HCT116 (cell line): Measurements from ENCODE around the gene CNOT2.

Experiments used
- CEBPB ChIP-seq: IDR thresholded peaks from 2 replicates; pipeline ENCODE4 v1.6.1; 2012; ENCODE audit warnings: low read depth
- CTCF ChIP-seq, 3 experiments: fragments of 200-600 bp in 1 of 3; sonication (generic) in 1 of 3; IDR thresholded peaks in 2 of 3; conservative IDR thresholded peaks in 1 of 3; 2 replicates each; pipeline ENCODE4 v1.5.1; 2012 to 2017; ENCODE audit warnings: low read depth in 2 of 3, low read length in 2 of 3, antibody characterized with exemption in 1 of 3, borderline replicate concordance in 1 of 3, control low read depth in 1 of 3, mild to moderate bottlenecking in 1 of 3, mixed read lengths in 1 of 3, mixed run types in 1 of 3, moderate library complexity in 1 of 3; ENCODE audit not compliant: insufficient read depth in 1 of 3
- EZH2 ChIP-seq: fragments of 200-600 bp; sonication (generic); IDR thresholded peaks from 2 replicates; pipeline ENCODE4 v1.6.1; 2017; ENCODE audit warnings: antibody characterized with exemption, mixed run types
- EZH2phosphoT487 ChIP-seq: fragments of 200-600 bp; IDR thresholded peaks from 2 replicates; pipeline ENCODE4 v1.6.1; 2018; ENCODE audit warnings: antibody characterized with exemption, borderline replicate concordance
- JUND ChIP-seq: IDR thresholded peaks from 2 replicates; pipeline ENCODE4 v1.6.1; 2012
- POLR2A ChIP-seq: IDR thresholded peaks from 2 replicates; pipeline ENCODE4 v1.7.0; 2011; ENCODE audit warnings: borderline replicate concordance; ENCODE audit not compliant: insufficient read depth, insufficient read length; ENCODE audit errors: extremely low read depth
- POLR2AphosphoS5 ChIP-seq: IDR thresholded peaks from 2 replicates; pipeline ENCODE4 v1.6.1; 2011; ENCODE audit warnings: mild to moderate bottlenecking, low read depth, low read length, moderate library complexity
- RAD21 ChIP-seq: IDR thresholded peaks from 2 replicates; pipeline ENCODE4 v1.6.1; 2012; ENCODE audit warnings: low read depth, mild to moderate bottlenecking
- REST ChIP-seq: IDR thresholded peaks from 2 replicates; pipeline ENCODE4 v1.6.1; 2012; ENCODE audit warnings: low read depth
- SIN3A ChIP-seq: IDR thresholded peaks from 2 replicates; pipeline ENCODE4 v1.6.1; 2012; ENCODE audit warnings: low read depth
- SP1 ChIP-seq: IDR thresholded peaks from 2 replicates; pipeline ENCODE4 v1.6.1; 2012; ENCODE audit warnings: low read depth
- TCF7L2 ChIP-seq: IDR thresholded peaks from 2 replicates; pipeline ENCODE4 v1.7.0; 2011; ENCODE audit warnings: borderline replicate concordance, inconsistent platforms; ENCODE audit not compliant: insufficient read depth, insufficient read length; ENCODE audit errors: extremely low read depth
- YY1 ChIP-seq: IDR thresholded peaks from 2 replicates; pipeline ENCODE4 v1.6.1; 2011; ENCODE audit warnings: low read length, low read depth, moderate library complexity, mild to moderate bottlenecking; ENCODE audit not compliant: insufficient replicate concordance; ENCODE audit errors: extremely low read depth
- ZNF274 ChIP-seq: fragments of 200-500 bp; sonication (Bioruptor generic); IDR thresholded peaks from 2 replicates; pipeline ENCODE4 v1.6.1; 2014; ENCODE audit warnings: mild to moderate bottlenecking, low read depth, low read length, inconsistent platforms

DNA sequence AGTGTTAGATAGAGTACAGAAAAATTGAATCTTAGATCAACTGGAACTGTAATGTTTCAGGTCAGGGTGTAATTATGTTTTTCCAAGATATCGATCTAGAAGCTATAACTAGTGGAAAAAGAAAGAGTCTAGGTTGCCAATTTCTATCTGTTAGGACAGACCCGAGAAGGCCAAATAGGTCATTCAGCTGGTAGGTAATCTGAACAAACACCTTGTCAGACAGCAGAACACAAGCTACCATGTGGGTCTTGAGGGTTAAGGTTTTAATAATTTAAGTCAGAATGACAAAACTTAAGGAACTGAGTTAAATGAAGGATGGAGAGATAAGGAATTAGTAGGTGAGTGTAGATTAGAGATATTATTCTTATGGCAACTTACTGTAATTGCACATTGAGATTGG is 78.0 kb downstream of the CNOT2 start:
- TF ChIP-seq POLR2A (no peak), CTCF (IDR thresholded peaks at IDR 0.05 in 2 of 3, conservative IDR thresholded peaks at IDR 0.05 in 1 of 3; ENCODE audit: borderline replicate concordance in 1 of 3, insufficient read depth in 1 of 3, low read depth in 2 of 3, low read length in 2 of 3) (no peak), EZH2 (no peak), ZNF274 (no peak), RAD21 (no peak), EZH2phosphoT487 (no peak), YY1 (no peak), CEBPB (no peak), POLR2AphosphoS5 (no peak), SP1 (no peak), REST (no peak), JUND (no peak), SIN3A (no peak), TCF7L2 (no peak)
